WTC11 (cell line): ENCODE measurements around the gene SPOPL.

Source experiments
- GRHL2 ChIP-seq: fragments of 250-450 bp; sonication (Bioruptor Pico); IDR thresholded peaks from 2 replicates; pipeline ENCODE4 v1.8.0; 2022; ENCODE audit warnings: mild to moderate bottlenecking, moderate library complexity; ENCODE audit not compliant: insufficient replicate concordance, severe bottlenecking
- RELA ChIP-seq: sonication (generic); formaldehyde crosslinking; IDR thresholded peaks from 2 replicates; pipeline ENCODE4 v1.8.1; 2022; ENCODE audit warnings: missing genetic modification reagents, mild to moderate bottlenecking, borderline replicate concordance
- TF ChIP-seq, protein P1 (sequence below): fragments of 200-600 bp; IDR thresholded peaks from 2 replicates; pipeline ENCODE4 v1.8.0; 2022; ENCODE audit warnings: antibody characterized with exemption
- TF ChIP-seq, protein P2 (sequence below): sonication (generic); formaldehyde crosslinking; IDR thresholded peaks from 2 replicates; pipeline ENCODE4 v1.8.0; 2022; ENCODE audit warnings: mild to moderate bottlenecking, missing genetic modification reagents
- TF ChIP-seq, protein P3 (sequence below): sonication (generic); formaldehyde crosslinking; IDR thresholded peaks from 2 replicates; pipeline ENCODE4 v1.8.1; 2023; ENCODE audit warnings: mild to moderate bottlenecking, missing genetic modification reagents, moderate library complexity
- TF ChIP-seq, protein P4 (sequence below): sonication (generic); formaldehyde crosslinking; IDR thresholded peaks from 2 replicates; pipeline ENCODE4 v1.8.1; 2023; ENCODE audit warnings: mild to moderate bottlenecking, missing genetic modification reagents, moderate library complexity

DNA sequence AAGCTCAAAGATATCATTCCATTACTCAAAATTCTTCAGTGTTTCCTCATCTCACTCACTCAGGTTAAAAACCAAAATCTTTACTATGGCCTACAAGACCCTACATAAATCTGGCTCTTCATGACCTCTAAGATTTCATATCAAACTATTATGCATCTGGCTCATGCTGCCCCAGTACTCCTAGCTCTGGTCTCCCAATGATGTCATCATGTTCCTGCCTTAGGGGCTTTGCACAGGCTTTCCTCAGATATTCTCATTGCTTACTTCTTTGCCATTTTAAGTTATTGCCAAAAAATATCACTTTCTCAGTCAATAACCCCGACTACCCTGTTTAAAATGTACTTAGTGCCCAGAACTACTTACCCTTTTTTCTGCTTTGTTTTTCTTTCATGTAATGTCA is 33.0 kb upstream of the SPOPL start:
- TF ChIP-seq GRHL2 (CRISPR knock-in tag) (no peak), RELA (CRISPR knock-in tag) (no peak)
- TF ChIP-seq, protein P1, sequence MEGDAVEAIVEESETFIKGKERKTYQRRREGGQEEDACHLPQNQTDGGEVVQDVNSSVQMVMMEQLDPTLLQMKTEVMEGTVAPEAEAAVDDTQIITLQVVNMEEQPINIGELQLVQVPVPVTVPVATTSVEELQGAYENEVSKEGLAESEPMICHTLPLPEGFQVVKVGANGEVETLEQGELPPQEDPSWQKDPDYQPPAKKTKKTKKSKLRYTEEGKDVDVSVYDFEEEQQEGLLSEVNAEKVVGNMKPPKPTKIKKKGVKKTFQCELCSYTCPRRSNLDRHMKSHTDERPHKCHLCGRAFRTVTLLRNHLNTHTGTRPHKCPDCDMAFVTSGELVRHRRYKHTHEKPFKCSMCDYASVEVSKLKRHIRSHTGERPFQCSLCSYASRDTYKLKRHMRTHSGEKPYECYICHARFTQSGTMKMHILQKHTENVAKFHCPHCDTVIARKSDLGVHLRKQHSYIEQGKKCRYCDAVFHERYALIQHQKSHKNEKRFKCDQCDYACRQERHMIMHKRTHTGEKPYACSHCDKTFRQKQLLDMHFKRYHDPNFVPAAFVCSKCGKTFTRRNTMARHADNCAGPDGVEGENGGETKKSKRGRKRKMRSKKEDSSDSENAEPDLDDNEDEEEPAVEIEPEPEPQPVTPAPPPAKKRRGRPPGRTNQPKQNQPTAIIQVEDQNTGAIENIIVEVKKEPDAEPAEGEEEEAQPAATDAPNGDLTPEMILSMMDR = no peak
- TF ChIP-seq, protein P2, sequence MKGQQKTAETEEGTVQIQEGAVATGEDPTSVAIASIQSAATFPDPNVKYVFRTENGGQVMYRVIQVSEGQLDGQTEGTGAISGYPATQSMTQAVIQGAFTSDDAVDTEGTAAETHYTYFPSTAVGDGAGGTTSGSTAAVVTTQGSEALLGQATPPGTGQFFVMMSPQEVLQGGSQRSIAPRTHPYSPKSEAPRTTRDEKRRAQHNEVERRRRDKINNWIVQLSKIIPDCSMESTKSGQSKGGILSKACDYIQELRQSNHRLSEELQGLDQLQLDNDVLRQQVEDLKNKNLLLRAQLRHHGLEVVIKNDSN (CRISPR knock-in tag) = no peak
- TF ChIP-seq, protein P3, sequence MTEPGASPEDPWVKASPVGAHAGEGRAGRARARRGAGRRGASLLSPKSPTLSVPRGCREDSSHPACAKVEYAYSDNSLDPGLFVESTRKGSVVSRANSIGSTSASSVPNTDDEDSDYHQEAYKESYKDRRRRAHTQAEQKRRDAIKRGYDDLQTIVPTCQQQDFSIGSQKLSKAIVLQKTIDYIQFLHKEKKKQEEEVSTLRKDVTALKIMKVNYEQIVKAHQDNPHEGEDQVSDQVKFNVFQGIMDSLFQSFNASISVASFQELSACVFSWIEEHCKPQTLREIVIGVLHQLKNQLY (CRISPR knock-in tag) = no peak
- TF ChIP-seq, protein P4, sequence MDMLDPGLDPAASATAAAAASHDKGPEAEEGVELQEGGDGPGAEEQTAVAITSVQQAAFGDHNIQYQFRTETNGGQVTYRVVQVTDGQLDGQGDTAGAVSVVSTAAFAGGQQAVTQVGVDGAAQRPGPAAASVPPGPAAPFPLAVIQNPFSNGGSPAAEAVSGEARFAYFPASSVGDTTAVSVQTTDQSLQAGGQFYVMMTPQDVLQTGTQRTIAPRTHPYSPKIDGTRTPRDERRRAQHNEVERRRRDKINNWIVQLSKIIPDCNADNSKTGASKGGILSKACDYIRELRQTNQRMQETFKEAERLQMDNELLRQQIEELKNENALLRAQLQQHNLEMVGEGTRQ (CRISPR knock-in tag) = no peak
